Astrocyte (in vitro differentiated cells and primary cell): ENCODE measurements around the gene PLA2R1. TPM values are rescaled to one million over a fixed set of nuclear protein-coding genes. Genes with fewer than 3 reads are reported as not detected.

Experiments
- DNase-seq: peaks from one replicate; pipeline ENCODE4 v3.0.0-alpha.2; 2010; ENCODE audit warnings: low read depth
- FAIRE-seq: peaks from 2 replicates; lab custom pipeline; 2011; peaks lifted over from hg19 to GRCh38; lab: Jason Lieb, UNC
- H2AFZ ChIP-seq: 2 replicates; pipeline ENCODE4 v1.6.0; 2012; ENCODE audit warnings: low read depth, low read length, inconsistent platforms
- H3K27ac ChIP-seq: 2 replicates; pipeline ENCODE4 v1.5.1; 2011; ENCODE audit warnings: low read depth, low read length, inconsistent platforms
- H3K27me3 ChIP-seq: 2 replicates; pipeline ENCODE4 v1.6.0; 2011; ENCODE audit warnings: low read length, inconsistent platforms; ENCODE audit not compliant: insufficient read depth
- H3K36me3 ChIP-seq: 2 replicates; pipeline ENCODE4 v1.5.1; 2011; ENCODE audit warnings: low read length, inconsistent platforms; ENCODE audit not compliant: insufficient read depth
- H3K4me1 ChIP-seq: 2 replicates; pipeline ENCODE4 v1.5.1; 2011; ENCODE audit warnings: low read length, inconsistent platforms; ENCODE audit not compliant: insufficient read depth
- H3K4me2 ChIP-seq: 2 replicates; pipeline ENCODE4 v1.6.0; 2012; ENCODE audit warnings: low read length, inconsistent platforms
- H3K4me3 ChIP-seq: 2 replicates; pipeline ENCODE4 v1.5.1; 2011; ENCODE audit warnings: low read depth, mild to moderate bottlenecking, low read length, inconsistent platforms; ENCODE audit not compliant: insufficient read depth
- H3K79me2 ChIP-seq: 2 replicates; pipeline ENCODE4 v1.6.0; 2012; ENCODE audit warnings: mild to moderate bottlenecking, low read length, inconsistent platforms; ENCODE audit not compliant: insufficient read depth
- H3K9ac ChIP-seq: 2 replicates; pipeline ENCODE4 v1.6.0; 2012; ENCODE audit warnings: mild to moderate bottlenecking, low read length, inconsistent platforms
- H3K9me3 ChIP-seq: 2 replicates; pipeline ENCODE4 v1.5.1; 2012; ENCODE audit warnings: low read depth, mild to moderate bottlenecking, low read length, inconsistent platforms; ENCODE audit not compliant: insufficient read depth
- H4K20me1 ChIP-seq: 2 replicates; pipeline ENCODE4 v1.6.0; 2012; ENCODE audit warnings: low read length, inconsistent platforms; ENCODE audit not compliant: insufficient read depth
- H3K27ac Mint-ChIP-seq: one replicate; pipeline ENCODE4 v1.8.0; 2021; ENCODE audit warnings: mild to moderate bottlenecking, mixed read lengths; ENCODE audit not compliant: unreplicated experiment
- H3K27me3 Mint-ChIP-seq: one replicate; pipeline ENCODE4 v1.8.0; 2021; ENCODE audit warnings: low read depth, mixed read lengths; ENCODE audit not compliant: unreplicated experiment
- H3K36me3 Mint-ChIP-seq: one replicate; pipeline ENCODE4 v1.8.0; 2021; ENCODE audit warnings: low read depth, mixed read lengths; ENCODE audit not compliant: unreplicated experiment
- H3K4me1 Mint-ChIP-seq: one replicate; pipeline ENCODE4 v1.8.0; 2021; ENCODE audit warnings: low read depth, mixed read lengths; ENCODE audit not compliant: unreplicated experiment
- H3K4me3 Mint-ChIP-seq: one replicate; pipeline ENCODE4 v1.8.0; 2021; ENCODE audit warnings: mild to moderate bottlenecking, moderate library complexity, mixed read lengths; ENCODE audit not compliant: unreplicated experiment
- H3K9me3 Mint-ChIP-seq: one replicate; pipeline ENCODE4 v1.8.0; 2021; ENCODE audit warnings: mild to moderate bottlenecking, mixed read lengths; ENCODE audit not compliant: unreplicated experiment
- CTCF ChIP-seq: IDR thresholded peaks from 2 replicates; pipeline ENCODE4 v1.5.1; 2011; ENCODE audit warnings: low read depth, mild to moderate bottlenecking, inconsistent platforms, low read length, moderate library complexity; ENCODE audit not compliant: insufficient read depth
- EZH2 ChIP-seq: IDR thresholded peaks from 2 replicates; pipeline ENCODE4 v1.6.1; 2012; ENCODE audit warnings: mild to moderate bottlenecking, low read length, inconsistent platforms; ENCODE audit not compliant: insufficient read depth
- total RNA-seq: library from RNA; stranded (reverse); gene quantifications from 2 replicates; pipeline ENCODE4 v1.2.1, GENCODE V29; 2021

The PLA2R1 gene
- total RNA-seq, 1 donor from 2014 or later = 7.1 TPM

- no peaks in the 10 kb centered on the region for H3K27me3 ChIP-seq
- no peak overlapping the region for H3K4me3 ChIP-seq
- no peaks in the 10 kb centered on the region for H3K27me3 Mint-ChIP-seq
- H3K27ac ChIP-seq = no peak overlapping the region
- H3K79me2 ChIP-seq = no peaks in the 10 kb centered on the region
- peaks cover 3% of the 10 kb centered on the region for H3K36me3 Mint-ChIP-seq
- no peaks in the 10 kb centered on the region for H3K36me3 ChIP-seq
- H3K9me3 Mint-ChIP-seq = peaks cover 2% of the 10 kb centered on the region
- H2AFZ ChIP-seq = no peak overlapping the region
- FAIRE-seq = no peak
- no peak for DNase-seq
- no peak overlapping the region for H3K4me2 ChIP-seq
- H3K27ac Mint-ChIP-seq = peak overlapping the region; percentile 63
- H4K20me1 ChIP-seq = no peaks in the 10 kb centered on the region
- no peaks in the 10 kb centered on the region for H3K9me3 ChIP-seq
- TF ChIP-seq EZH2 = no peak
- TF ChIP-seq CTCF = no peak
- no peak overlapping the region for H3K9ac ChIP-seq
- H3K4me3 Mint-ChIP-seq = no peak overlapping the region
- peaks cover 18% of the 10 kb centered on the region for H3K4me1 ChIP-seq
- H3K4me1 Mint-ChIP-seq = peaks cover 37% of the 10 kb centered on the region
Measured at GRCh38 chr2:160035125-160035524, 27.3 kb downstream of the PLA2R1 start.

GRCh38 chr2:160034396-160034795, 28.0 kb downstream of the PLA2R1 start:
- no peak for FAIRE-seq

More at GRCh38 chr2:160034396-160034795, 28.0 kb downstream of the PLA2R1 start:
- peaks cover 32% of the 10 kb centered on the region for H3K4me1 Mint-ChIP-seq
- peak overlapping the region; percentile 28 for H3K4me3 Mint-ChIP-seq
- H3K9me3 Mint-ChIP-seq = peaks cover 2% of the 10 kb centered on the region
- H3K9me3 ChIP-seq = no peaks in the 10 kb centered on the region
- H4K20me1 ChIP-seq = no peaks in the 10 kb centered on the region
- TF ChIP-seq CTCF (no peak), EZH2 (no peak)
- no peak overlapping the region for H3K4me3 ChIP-seq
- H3K36me3 ChIP-seq = no peaks in the 10 kb centered on the region
- no peak for DNase-seq
- H3K27me3 Mint-ChIP-seq = no peaks in the 10 kb centered on the region
- no peak overlapping the region for H2AFZ ChIP-seq
- H3K9ac ChIP-seq = no peak overlapping the region
- H3K36me3 Mint-ChIP-seq = peaks cover 3% of the 10 kb centered on the region
- no peaks in the 10 kb centered on the region for H3K79me2 ChIP-seq
- H3K27ac Mint-ChIP-seq = peak overlapping the region; percentile 95
- H3K27me3 ChIP-seq = no peaks in the 10 kb centered on the region
- no peak overlapping the region for H3K4me2 ChIP-seq
- no peak overlapping the region for H3K27ac ChIP-seq
- H3K4me1 ChIP-seq = peaks cover 11% of the 10 kb centered on the region
